ENCODE measurements around the gene SH3GLB1. TPM values are rescaled to one million over a fixed set of nuclear protein-coding genes. Genes with fewer than 3 reads are reported as not detected.
A peak's percentile ranks its signal among the peaks of the same experiment; 100 is the strongest.

The SH3GLB1 gene
- total and polyA plus RNA-seq, 9 of the 15 experiments (the other 6 are each of a cell fraction or from before 2014, with no cell fraction given): 8.6 to 34.2 (median 24.2) TPM

DNA sequence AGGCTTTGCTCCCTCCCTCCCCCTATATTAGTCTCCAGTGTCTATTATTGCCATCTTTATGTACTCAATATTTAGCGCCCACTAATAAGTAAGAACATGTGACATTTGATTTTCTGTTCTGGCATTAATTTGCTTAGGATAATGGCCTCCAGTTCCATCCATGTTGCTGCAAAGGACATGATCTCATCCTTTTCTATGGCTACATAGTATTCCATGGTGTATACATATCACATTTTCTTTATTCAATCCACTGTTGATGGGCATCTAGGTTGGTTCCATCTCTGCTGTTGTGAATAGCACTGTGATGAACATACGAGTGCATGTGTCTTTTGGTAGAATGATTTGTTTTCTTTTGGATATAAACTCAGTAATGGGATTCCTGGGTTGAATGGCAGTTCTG is 61.3 kb downstream of the SH3GLB1 start:
- Histone ChIP-seq H3K27ac (ENCODE audit: extremely low read depth, low read depth, low read length) (no peak overlapping the region), H3K4me3 (no peak overlapping the region), H3K9me1 (ENCODE audit: control insufficient read depth, insufficient read depth, low read length) (no peaks in the 10 kb centered on the region), H3K9me3 (replicated peaks; ENCODE audit: control insufficient read depth, insufficient read depth, low read depth, low read length) (peaks cover 4% of the 10 kb centered on the region), H2AFZ (ENCODE audit: low read depth, low read length) (no peak overlapping the region), H3K4me1 (replicated peaks in 1 of 2; ENCODE audit: control insufficient read depth in 2 of 2, insufficient read depth in 2 of 2, low read length in 2 of 2) (peaks cover 0 to 5% of the 10 kb centered on the region in 2 experiments; a peak in 1 of 5 replicates), H3K27me3 (ENCODE audit: control insufficient read depth in 2 of 2, insufficient read depth in 2 of 2, low read length in 2 of 2) (peaks cover 0 to 12% of the 10 kb centered on the region in 2 experiments; a peak in 3 of 5 replicates), H4K20me1 (replicated peaks; ENCODE audit: control insufficient read depth, insufficient read depth, low read length) (no peaks in the 10 kb centered on the region), H3K36me3 (ENCODE audit: control insufficient read depth, insufficient read depth, low read length) (no peaks in the 10 kb centered on the region), H3K9ac (ENCODE audit: insufficient read depth in 1 of 2, low read depth in 2 of 2, low read length in 2 of 2) (no peak overlapping the region), H3K4me2 (ENCODE audit: insufficient read depth, low read length) (no peak overlapping the region), H3K79me2 (ENCODE audit: control insufficient read depth, insufficient read depth, low read length) (no peaks in the 10 kb centered on the region)
- BruUV-seq (replicated peaks): no TSS peak
- in situ Hi-C loops (cut with MboI): no loop called here
- ATAC-seq (no peak), DNase-seq (ENCODE audit: extremely low read depth in 1 of 4, low spot score in 3 of 4) (no peak), FAIRE-seq (no peak)
- CTCF ChIA-PET (ENCODE audit: low intra/inter-chr PET ratio): no interaction called here
- TF ChIP-seq ZNF436 (CRISPR knock-in tag; IDR thresholded peaks at IDR 0.05) (no peak), STAT5B (CRISPR knock-in tag; IDR thresholded peaks at IDR 0.05) (no peak), TRIM28 (IDR thresholded peaks at IDR 0.05) (no peak), PRDM10 (IDR thresholded peaks at IDR 0.05; ENCODE audit: partially characterized antibody) (no peak), ZNF589 (CRISPR knock-in tag; IDR thresholded peaks at IDR 0.05; ENCODE audit: low read depth) (no peak), ZNF146 (CRISPR knock-in tag; IDR thresholded peaks at IDR 0.05; ENCODE audit: unreplicated experiment) (peak; percentile 35), TOE1 (IDR thresholded peaks at IDR 0.05; ENCODE audit: borderline replicate concordance) (no peak), TOE1 (CRISPR knock-in tag; IDR thresholded peaks at IDR 0.05; ENCODE audit: borderline replicate concordance, low read depth) (no peak), NR2F6 (CRISPR knock-in tag; IDR thresholded peaks at IDR 0.05) (no peak)
- POLR2A ChIA-PET: interaction anchor here (1.3 kb wide), 1 partner anchor 61 kb away, joined by 4 read pairs; the partner anchor contains the start of gene SH3GLB1
- 9% methylated on average over 2 of the region's 2 CpGs for WGBS (ENCODE audit: insufficient coverage, low coverage, missing lambda C conversion rate)
- intact Hi-C loops (cut with micrococcal nuclease): no loop called here

All from K562 (cell line).